ENCODE measurements around the gene CFAP20DC.

The CFAP20DC gene

DNA sequence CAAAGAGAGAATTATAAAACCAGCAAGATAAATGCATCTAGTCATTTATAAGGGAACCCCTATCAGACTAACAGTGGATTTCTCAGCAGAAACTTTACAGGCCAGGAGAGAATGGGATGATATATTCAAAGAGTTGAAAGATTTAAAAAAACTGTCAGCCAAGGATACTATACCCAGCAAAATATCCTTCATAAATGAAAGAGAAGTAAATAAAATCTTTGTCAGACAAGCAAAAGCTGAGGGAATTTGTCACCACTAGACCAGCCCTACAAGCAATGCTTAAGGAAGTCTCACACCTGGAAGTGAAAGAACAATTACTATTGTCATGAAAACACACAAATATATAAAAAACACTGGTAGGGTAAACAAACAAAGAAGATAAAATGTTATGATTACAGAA is 269.9 kb downstream of the CFAP20DC start:
- DNase-seq, result no peak
- in situ Hi-C loops (cut with MboI; ENCODE audit: low pct_unique_long_range_greater_than_20kb, low sequenced_read_pairs), result no loop called here

- in situ Hi-C loops (cut with MboI; ENCODE audit: low pct_unique_long_range_greater_than_20kb, low sequenced_read_pairs), result no loop called here
- no peak for DNase-seq
Measured at GRCh38 chr3:58776231-58776630, 273.6 kb downstream of the CFAP20DC start.

- in situ Hi-C loops (cut with MboI; ENCODE audit: low pct_unique_long_range_greater_than_20kb, low sequenced_read_pairs), result no loop called here
- DNase-seq, result no peak
Measured at GRCh38 chr3:58772462-58772861, 277.4 kb downstream of the CFAP20DC start.

- no peak for DNase-seq
- in situ Hi-C loops (cut with MboI; ENCODE audit: low pct_unique_long_range_greater_than_20kb, low sequenced_read_pairs), result no loop called here
Measured at GRCh38 chr3:58769065-58769464, 280.8 kb downstream of the CFAP20DC start.

GRCh38 chr3:58766587-58767282 is 283.1 kb downstream of the CFAP20DC start:
- in situ Hi-C loops (cut with MboI; ENCODE audit: low pct_unique_long_range_greater_than_20kb, low sequenced_read_pairs), result no loop called here

GRCh38 chr3:58755150-58755549 is 294.7 kb downstream of the CFAP20DC start:
- no peak for DNase-seq
- in situ Hi-C loops (cut with MboI; ENCODE audit: low pct_unique_long_range_greater_than_20kb, low sequenced_read_pairs), result no loop called here

More at GRCh38 chr3:58766587-58767282, 283.1 kb downstream of the CFAP20DC start:
- no peak for DNase-seq

DNA sequence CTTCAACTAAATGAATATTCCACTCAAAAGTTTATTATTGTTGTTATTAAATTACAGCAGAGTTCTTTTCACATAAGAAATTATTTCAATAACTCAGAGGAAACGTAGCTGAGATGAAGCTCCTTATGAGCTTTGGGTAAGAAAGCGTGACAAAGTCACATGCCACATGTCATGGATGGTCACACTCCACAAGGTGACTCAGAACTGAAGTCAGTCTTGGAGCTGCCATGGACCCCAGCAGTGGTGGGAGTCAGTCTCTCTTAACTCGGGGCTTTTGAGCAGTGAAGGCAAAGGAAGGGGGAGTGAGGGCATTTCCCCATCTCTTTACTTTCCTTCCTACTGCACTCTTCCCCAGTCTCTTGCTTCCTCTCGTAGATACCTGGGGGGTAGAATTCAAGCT is 295.8 kb downstream of the CFAP20DC start:
- no peak for DNase-seq
- in situ Hi-C loops (cut with MboI; ENCODE audit: low pct_unique_long_range_greater_than_20kb, low sequenced_read_pairs), result no loop called here

DNA sequence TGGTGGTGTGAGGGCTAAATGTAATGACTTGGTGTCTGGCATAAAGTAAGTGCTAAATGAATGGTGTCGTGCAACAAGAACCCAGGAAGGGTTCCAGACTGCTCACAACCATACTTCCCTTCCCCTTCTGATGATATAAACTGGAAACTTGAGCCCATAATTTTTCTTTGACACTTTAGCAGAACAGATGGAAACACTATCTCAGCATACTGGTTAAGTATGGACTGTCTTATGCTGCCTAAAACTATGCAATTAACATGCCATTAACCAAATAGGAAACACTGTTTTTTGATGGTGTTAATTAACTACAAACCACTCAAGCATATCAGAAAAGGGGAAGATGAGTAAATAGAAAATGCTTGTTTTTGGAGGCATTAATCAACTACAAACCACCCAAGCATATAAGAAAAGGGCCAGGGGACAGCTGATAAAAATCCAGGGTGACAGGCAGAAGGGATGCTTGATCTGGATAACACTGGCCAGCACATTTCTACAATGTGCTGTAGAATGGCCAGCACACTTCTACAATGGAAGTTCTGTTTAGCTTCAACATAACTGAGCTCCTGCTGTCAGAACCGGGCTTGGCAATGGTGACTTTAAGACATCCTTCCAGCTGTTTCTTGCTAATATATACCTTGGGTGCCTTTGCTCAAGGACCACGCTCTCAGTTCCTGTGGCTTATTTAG is 297.8 kb downstream of the CFAP20DC start:
- no peak for DNase-seq
- in situ Hi-C loops (cut with MboI; ENCODE audit: low pct_unique_long_range_greater_than_20kb, low sequenced_read_pairs), result no loop called here

DNA sequence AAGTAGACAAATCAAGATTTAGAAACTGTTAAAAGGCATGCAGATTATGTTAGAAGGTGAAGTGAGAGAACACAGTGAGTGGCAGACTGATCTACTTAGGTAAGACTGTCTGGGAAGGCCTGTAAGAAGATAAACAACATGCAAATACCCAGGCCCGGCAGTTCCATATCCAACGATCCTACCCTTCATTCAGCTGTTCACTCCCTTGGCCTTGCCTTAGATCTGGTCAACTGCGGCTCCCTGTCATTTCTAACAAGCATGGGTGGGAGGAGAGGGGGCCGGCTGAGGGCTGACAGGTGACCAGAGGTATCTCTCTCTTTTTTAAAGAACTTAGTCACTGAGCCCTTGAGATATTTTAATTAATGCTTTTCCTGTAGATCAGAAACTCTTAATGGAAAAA is 298.6 kb downstream of the CFAP20DC start:
- in situ Hi-C loops (cut with MboI; ENCODE audit: low pct_unique_long_range_greater_than_20kb, low sequenced_read_pairs), result no loop called here
- DNase-seq, result no peak

DNA sequence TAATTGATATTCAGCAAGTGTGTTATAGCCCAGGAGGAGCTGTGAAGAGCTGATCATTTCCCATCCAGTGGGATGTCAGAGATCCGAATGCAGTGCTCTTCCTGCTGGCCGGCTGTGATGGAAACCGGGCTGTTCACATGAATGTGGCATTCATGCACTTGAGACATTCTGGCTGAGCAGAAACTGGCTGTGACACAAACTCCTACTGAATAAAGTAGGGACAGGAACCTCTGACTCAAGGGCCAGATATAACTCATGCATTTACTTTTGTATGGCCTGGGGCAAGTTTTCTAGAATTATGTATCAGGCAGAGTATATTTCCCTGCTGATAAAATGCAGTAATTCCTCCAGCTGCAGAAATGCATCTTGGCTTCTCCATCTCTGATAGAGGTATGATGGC is 299.9 kb downstream of the CFAP20DC start:
- in situ Hi-C loops (cut with MboI; ENCODE audit: low pct_unique_long_range_greater_than_20kb, low sequenced_read_pairs), result no loop called here

DNA sequence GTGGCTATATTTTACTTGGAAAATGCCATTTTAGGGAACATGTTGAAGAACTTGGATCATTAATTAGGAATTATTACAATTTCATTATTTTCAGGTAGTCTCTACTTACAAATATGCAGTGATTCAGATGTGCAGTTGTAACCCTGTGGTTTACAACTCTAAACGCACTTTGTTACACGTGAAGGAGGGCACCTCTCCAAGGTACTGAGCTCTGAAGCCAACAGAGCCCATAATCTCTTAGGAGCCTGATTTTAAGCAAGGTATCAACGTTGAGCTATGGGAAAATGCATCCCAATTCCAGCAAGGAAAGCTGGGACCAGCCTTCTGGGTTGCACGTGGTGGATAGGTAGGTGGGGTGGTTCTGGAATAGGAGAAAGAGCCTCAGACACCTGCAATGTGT is 301.8 kb downstream of the CFAP20DC start:
- DNase-seq, result no peak
- in situ Hi-C loops (cut with MboI; ENCODE audit: low pct_unique_long_range_greater_than_20kb, low sequenced_read_pairs), result no loop called here

More for the DNA sequence above, 299.9 kb downstream of the CFAP20DC start:
- DNase-seq, result no peak

DNA sequence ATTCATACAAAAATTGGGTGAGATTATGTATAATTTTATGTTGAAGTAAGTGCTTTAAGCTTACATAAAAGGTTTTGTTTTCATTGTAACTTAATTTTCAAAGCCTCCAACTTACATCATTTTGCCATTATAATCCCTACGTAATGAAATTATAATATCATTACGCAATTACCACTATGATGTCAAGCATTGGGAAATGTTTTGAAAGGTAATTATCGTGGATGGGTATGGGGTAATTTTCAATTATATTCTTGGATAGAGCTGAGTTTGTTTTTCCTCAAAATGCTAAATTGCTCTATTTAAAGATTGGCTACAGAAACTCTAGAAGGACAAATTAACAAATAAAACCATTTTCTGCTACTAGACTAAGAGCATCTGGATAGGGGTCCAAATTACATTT is 303.1 kb downstream of the CFAP20DC start:
- no peak for DNase-seq
- in situ Hi-C loops (cut with MboI; ENCODE audit: low pct_unique_long_range_greater_than_20kb, low sequenced_read_pairs), result no loop called here

DNA sequence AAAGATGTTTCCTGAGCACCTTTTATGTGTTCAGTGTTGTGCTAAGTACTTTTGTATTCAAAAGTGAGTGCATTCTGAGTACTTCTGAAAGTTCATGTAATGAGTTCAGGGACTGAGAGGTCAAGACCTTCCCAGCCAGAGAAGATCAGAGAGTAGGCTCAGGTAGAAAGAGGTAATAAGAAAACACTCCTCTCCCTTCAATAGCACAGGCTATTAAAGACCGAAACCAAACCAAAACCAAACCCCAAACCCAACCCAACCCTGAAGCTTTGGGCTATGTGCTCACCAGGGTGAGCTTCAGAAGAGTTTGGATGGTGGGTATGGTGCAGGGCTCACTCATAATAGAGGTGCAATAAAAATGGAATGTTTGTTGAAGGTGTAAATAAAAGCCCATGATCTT is 306.5 kb downstream of the CFAP20DC start:
- in situ Hi-C loops (cut with MboI; ENCODE audit: low pct_unique_long_range_greater_than_20kb, low sequenced_read_pairs), result no loop called here
- no peak for DNase-seq

DNA sequence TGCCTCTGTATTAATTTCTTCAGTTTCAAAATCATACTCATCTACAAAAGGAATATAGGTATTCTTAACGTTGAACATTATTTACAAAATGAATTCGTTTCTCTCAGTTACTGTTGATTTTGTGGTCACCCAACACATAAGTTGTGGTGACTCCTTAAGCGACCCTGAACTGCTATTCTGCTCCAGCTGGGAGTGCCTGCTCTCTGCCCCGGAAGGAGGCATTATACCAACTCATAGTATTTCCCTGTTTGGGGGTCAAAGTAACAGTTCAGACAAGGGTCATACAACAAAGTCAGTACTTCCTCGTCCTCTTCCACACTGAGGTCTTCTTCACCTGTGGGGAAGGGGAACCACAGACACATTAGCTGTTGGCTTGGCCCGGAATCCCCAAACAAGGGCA is 307.6 kb downstream of the CFAP20DC start:
- in situ Hi-C loops (cut with MboI; ENCODE audit: low pct_unique_long_range_greater_than_20kb, low sequenced_read_pairs), result no loop called here

DNA sequence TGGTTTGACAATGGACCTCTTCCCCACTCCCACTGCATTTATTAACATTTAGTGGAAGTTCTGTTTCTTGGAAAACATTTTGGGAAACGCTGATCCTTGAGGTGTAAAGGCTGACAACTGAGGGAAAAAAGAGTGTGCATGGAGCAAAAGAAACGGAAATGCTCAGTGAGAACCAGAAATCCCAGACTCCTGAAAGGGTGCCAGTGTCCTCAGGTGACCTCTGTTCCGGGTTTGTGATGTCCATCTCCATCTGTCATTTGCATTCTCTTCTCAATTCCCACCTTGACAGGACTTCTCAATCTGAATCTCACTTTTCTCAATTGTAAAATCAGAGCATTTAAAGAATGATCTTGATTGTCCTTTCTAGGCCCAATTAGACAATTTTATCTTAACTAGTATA is 312.2 kb downstream of the CFAP20DC start:
- in situ Hi-C loops (cut with MboI; ENCODE audit: low pct_unique_long_range_greater_than_20kb, low sequenced_read_pairs), result no loop called here
- DNase-seq, result no peak

More for the DNA sequence above, 307.6 kb downstream of the CFAP20DC start:
- DNase-seq, result no peak

DNA sequence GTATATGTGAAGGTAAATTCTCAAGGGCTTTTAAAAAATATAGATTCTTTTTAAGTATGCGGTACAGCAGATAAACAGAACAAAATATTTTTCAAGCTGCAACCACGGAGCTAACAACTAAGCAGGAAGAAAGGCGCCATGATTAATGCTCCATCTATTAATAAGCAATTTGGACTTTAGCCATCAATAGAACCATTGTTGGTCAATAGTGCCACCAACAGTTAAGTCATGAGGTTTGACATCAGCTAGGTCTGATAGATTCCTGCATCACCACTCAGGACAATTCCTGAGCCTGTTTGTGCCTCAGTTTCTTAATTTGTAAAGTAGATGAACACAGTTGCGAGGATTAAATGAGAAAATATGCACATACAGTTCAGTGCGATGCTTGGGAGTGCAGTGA is 318.2 kb downstream of the CFAP20DC start:
- no peak for DNase-seq
- in situ Hi-C loops (cut with MboI; ENCODE audit: low pct_unique_long_range_greater_than_20kb, low sequenced_read_pairs), result no loop called here

GRCh38 chr3:58728723-58729122 is 321.1 kb downstream of the CFAP20DC start:
- no peak for DNase-seq
- in situ Hi-C loops (cut with MboI; ENCODE audit: low pct_unique_long_range_greater_than_20kb, low sequenced_read_pairs), result no loop called here

GRCh38 chr3:58725326-58725853 is 324.4 kb downstream of the CFAP20DC start:
- in situ Hi-C loops (cut with MboI; ENCODE audit: low pct_unique_long_range_greater_than_20kb, low sequenced_read_pairs), result no loop called here
- DNase-seq, result no peak

DNA sequence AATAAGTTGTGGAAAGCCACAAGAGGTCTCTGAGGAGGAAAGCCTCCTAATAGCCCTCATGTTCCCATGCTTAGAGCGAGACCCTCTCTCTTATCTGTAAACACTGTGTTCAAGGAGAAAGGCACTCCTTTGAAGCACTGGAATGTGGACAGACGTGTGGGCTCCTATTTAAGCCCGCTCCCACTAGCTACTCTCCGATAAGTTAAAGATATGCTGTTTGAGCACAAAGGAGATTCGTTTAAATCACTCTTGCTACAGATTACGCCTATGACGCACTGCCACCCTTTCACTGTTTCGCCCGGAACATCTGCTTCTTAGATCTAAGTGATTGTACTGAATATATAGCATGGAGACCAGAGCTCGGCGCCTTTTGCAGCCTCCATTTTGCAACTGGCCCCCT is 325.5 kb downstream of the CFAP20DC start:
- in situ Hi-C loops (cut with MboI; ENCODE audit: low pct_unique_long_range_greater_than_20kb, low sequenced_read_pairs), result no loop called here

GRCh38 chr3:58723173-58723572 is 326.7 kb downstream of the CFAP20DC start:
- in situ Hi-C loops (cut with MboI; ENCODE audit: low pct_unique_long_range_greater_than_20kb, low sequenced_read_pairs), result no loop called here
- no peak for DNase-seq

More for the DNA sequence above, 325.5 kb downstream of the CFAP20DC start:
- no peak for DNase-seq

DNA sequence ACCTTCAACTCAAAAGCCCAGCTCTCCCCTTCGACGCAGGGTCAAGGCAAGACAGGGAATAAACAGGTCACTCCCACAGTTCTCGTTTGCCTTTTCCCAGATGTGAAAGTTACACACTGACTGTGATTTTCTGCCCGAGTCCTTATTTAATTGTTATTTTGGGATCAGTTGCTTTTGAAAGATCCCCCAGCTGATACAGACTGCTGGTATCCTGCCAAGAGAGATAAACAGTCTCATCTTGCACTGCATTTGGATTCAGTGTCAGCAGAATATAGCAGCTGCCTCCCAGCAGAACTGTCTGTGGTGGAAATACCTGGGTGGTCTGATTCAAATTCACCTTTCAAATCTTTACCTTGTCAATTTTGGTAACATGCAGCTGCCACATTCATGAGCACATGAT is 327.3 kb downstream of the CFAP20DC start:
- DNase-seq, result no peak
- in situ Hi-C loops (cut with MboI; ENCODE audit: low pct_unique_long_range_greater_than_20kb, low sequenced_read_pairs), result no loop called here

Measured in KBM-7 (cell line).